Neural cell (in vitro differentiated cells): ENCODE measurements around the gene DCAF8. TPM values are rescaled to one million over a fixed set of nuclear protein-coding genes. Genes with fewer than 3 reads are reported as not detected.

Experiments
- H2AFZ ChIP-seq: fragments of 200-600, 300-800 bp; sonication (generic), shearing (Covaris generic); 2 replicates; pipeline ENCODE4 v1.6.0; 2014; ENCODE audit warnings: low read depth, mild to moderate bottlenecking, antibody characterized with exemption, low read length, moderate library complexity
- H3F3A ChIP-seq: fragments of 200-600 bp; shearing (Covaris generic); 2 replicates; pipeline ENCODE4 v1.6.1; 2016; ENCODE audit warnings: mild to moderate bottlenecking, moderate library complexity, mixed read lengths, antibody characterized with exemption, low read length; ENCODE audit not compliant: insufficient read depth, poor library complexity, severe bottlenecking
- H3K27ac ChIP-seq: fragments of 200-600, 300-800 bp; sonication (generic), shearing (Covaris generic); 2 replicates; pipeline ENCODE4 v1.5.1; 2014; ENCODE audit warnings: mild to moderate bottlenecking, low read length, moderate library complexity
- H3K27me3 ChIP-seq: fragments of 300-800, 200-600 bp; sonication (generic), shearing (Covaris generic); 2 replicates; pipeline ENCODE4 v1.6.0; 2014; ENCODE audit warnings: mild to moderate bottlenecking, low read depth, low read length, moderate library complexity; ENCODE audit not compliant: insufficient read depth
- H3K36me3 ChIP-seq: fragments of 300-800, 200-600 bp; sonication (generic), shearing (Covaris generic); 2 replicates; pipeline ENCODE4 v1.5.1; 2014; ENCODE audit warnings: mild to moderate bottlenecking, antibody characterized with exemption, low read length, moderate library complexity; ENCODE audit not compliant: insufficient read depth
- H3K4me2 ChIP-seq: fragments of 300-800, 200-600 bp; sonication (generic), shearing (Covaris generic); 2 replicates; pipeline ENCODE4 v1.6.0; 2014; ENCODE audit warnings: mild to moderate bottlenecking, low read length
- H3K4me3 ChIP-seq: fragments of 300-800, 200-600 bp; sonication (generic), shearing (Covaris generic); 2 replicates; pipeline ENCODE4 v1.5.1; 2014; ENCODE audit warnings: mild to moderate bottlenecking, low read length, moderate library complexity
- H3K79me2 ChIP-seq: fragments of 200-600 bp; shearing (Covaris generic); replicated peaks from 2 replicates; pipeline ENCODE4 v1.6.0; 2014; ENCODE audit warnings: mild to moderate bottlenecking, low read length, moderate library complexity; ENCODE audit not compliant: insufficient read depth
- H3K9ac ChIP-seq: fragments of 300-800, 200-600 bp; sonication (generic), shearing (Covaris generic); 2 replicates; pipeline ENCODE4 v1.6.1; 2016; ENCODE audit warnings: mild to moderate bottlenecking, low read length, mixed read lengths
- H3K9me2 ChIP-seq: fragments of 200-600 bp; shearing (Covaris generic); 2 replicates; pipeline ENCODE4 v1.6.1; 2016; ENCODE audit warnings: mild to moderate bottlenecking, low read length, mixed read lengths; ENCODE audit not compliant: insufficient read depth
- H3K9me3 ChIP-seq: fragments of 200-600, 300-800 bp; sonication (generic), shearing (Covaris generic); 2 replicates; pipeline ENCODE4 v1.6.1; 2016; ENCODE audit warnings: mild to moderate bottlenecking, mixed run types, low read length, moderate library complexity, mixed read lengths
- H4K20me1 ChIP-seq: fragments of 200-600 bp; shearing (Covaris generic); 2 replicates; pipeline ENCODE4 v1.6.1; 2016; ENCODE audit warnings: mild to moderate bottlenecking, mixed run types; ENCODE audit not compliant: insufficient read depth
- EP300 ChIP-seq: fragments of 450-650 bp; conservative IDR thresholded peaks from 2 replicates; pipeline ENCODE4 v1.6.1; 2014; ENCODE audit warnings: antibody characterized with exemption, mild to moderate bottlenecking, moderate library complexity; ENCODE audit not compliant: poor library complexity, severe bottlenecking
- EZH2 ChIP-seq: fragments of 200-600, 300-800 bp; shearing (Covaris generic), sonication (generic); IDR thresholded peaks from 2 replicates; pipeline ENCODE4 v1.6.1; 2014; ENCODE audit warnings: antibody characterized with exemption, low read length, borderline replicate concordance, mild to moderate bottlenecking; ENCODE audit not compliant: insufficient read depth, poor library complexity, severe bottlenecking
- MXI1 ChIP-seq: fragments of 450-650 bp; conservative IDR thresholded peaks from 2 replicates; pipeline ENCODE4 v1.6.1; 2014; ENCODE audit warnings: antibody characterized with exemption, mild to moderate bottlenecking; ENCODE audit not compliant: poor library complexity, severe bottlenecking
- POLR2AphosphoS5 ChIP-seq: IDR thresholded peaks from 2 replicates; pipeline ENCODE4 v1.6.1; 2012
- RAD21 ChIP-seq: fragments of 450-650 bp; conservative IDR thresholded peaks from 2 replicates; pipeline ENCODE4 v1.6.1; 2014; ENCODE audit warnings: antibody characterized with exemption, mild to moderate bottlenecking, moderate library complexity
- SMC3 ChIP-seq: fragments of 450-650 bp; conservative IDR thresholded peaks from 2 replicates; pipeline ENCODE4 v1.6.1; 2014; ENCODE audit warnings: antibody characterized with exemption, mild to moderate bottlenecking, moderate library complexity; ENCODE audit not compliant: poor library complexity
- TAF1 ChIP-seq: IDR thresholded peaks from 2 replicates; pipeline ENCODE4 v1.6.1; 2012; ENCODE audit warnings: low read depth
- polyA plus RNA-seq: library from polyadenylated mRNA; depleted of rRNA; stranded (reverse); fragments of >200 nt; gene quantifications from 2 replicates; pipeline ENCODE4 v1.2.3, GENCODE V29; 2014
- TF ChIP-seq, protein P1 (sequence below): IDR thresholded peaks from 2 replicates; pipeline ENCODE4 v1.6.1; 2012; ENCODE audit warnings: borderline replicate concordance
- TF ChIP-seq, protein P2 (sequence below): fragments of 450-650 bp; IDR thresholded peaks from 2 replicates; pipeline ENCODE4 v1.5.1; 2014; ENCODE audit warnings: antibody characterized with exemption, mild to moderate bottlenecking, moderate library complexity; ENCODE audit not compliant: poor library complexity, severe bottlenecking

DCAF8 gene
- polyA plus RNA-seq, 1 donor from 2014 or later: 153 TPM

DNA sequence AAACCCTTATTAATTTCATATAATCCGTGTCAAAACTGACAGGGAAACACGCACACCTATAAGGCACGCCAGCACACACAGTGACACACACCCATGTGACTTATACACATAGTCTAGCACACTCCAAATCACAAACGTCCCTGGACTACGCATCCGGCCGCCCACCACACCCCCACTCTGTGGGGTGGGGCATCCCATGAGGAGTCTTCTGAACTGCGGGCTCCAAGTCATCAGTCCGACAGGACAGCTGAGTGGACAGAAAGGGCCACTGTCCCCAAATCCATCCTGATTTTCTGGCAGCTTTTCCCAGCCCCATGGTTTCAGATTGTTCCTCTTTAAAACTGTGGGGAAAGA lies 56.3 kb downstream of the DCAF8 start:
- Histone ChIP-seq H3K27me3 (no peaks in the 10 kb centered on the region), H3K9me2 (no peaks in the 10 kb centered on the region), H3K9me3 (no peaks in the 10 kb centered on the region), H3K9ac (peak overlapping the region; percentile 96), H3F3A (peaks cover 5% of the 10 kb centered on the region), H3K27ac (peak overlapping the region; percentile 10), H3K4me2 (peak overlapping the region; percentile 76), H3K36me3 (no peaks in the 10 kb centered on the region), H3K79me2 (peaks cover 18% of the 10 kb centered on the region), H2AFZ (no peak overlapping the region), H3K4me3 (peak overlapping the region; percentile 99), H4K20me1 (no peaks in the 10 kb centered on the region)
- TF ChIP-seq RAD21: no peak
- TF ChIP-seq SMC3: no peak
- TF ChIP-seq EP300: no peak
- TF ChIP-seq MXI1: no peak
- TF ChIP-seq, protein P1, sequence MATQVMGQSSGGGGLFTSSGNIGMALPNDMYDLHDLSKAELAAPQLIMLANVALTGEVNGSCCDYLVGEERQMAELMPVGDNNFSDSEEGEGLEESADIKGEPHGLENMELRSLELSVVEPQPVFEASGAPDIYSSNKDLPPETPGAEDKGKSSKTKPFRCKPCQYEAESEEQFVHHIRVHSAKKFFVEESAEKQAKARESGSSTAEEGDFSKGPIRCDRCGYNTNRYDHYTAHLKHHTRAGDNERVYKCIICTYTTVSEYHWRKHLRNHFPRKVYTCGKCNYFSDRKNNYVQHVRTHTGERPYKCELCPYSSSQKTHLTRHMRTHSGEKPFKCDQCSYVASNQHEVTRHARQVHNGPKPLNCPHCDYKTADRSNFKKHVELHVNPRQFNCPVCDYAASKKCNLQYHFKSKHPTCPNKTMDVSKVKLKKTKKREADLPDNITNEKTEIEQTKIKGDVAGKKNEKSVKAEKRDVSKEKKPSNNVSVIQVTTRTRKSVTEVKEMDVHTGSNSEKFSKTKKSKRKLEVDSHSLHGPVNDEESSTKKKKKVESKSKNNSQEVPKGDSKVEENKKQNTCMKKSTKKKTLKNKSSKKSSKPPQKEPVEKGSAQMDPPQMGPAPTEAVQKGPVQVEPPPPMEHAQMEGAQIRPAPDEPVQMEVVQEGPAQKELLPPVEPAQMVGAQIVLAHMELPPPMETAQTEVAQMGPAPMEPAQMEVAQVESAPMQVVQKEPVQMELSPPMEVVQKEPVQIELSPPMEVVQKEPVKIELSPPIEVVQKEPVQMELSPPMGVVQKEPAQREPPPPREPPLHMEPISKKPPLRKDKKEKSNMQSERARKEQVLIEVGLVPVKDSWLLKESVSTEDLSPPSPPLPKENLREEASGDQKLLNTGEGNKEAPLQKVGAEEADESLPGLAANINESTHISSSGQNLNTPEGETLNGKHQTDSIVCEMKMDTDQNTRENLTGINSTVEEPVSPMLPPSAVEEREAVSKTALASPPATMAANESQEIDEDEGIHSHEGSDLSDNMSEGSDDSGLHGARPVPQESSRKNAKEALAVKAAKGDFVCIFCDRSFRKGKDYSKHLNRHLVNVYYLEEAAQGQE: no peak
- no peak for TF ChIP-seq POLR2AphosphoS5
- TF ChIP-seq TAF1: no peak
- TF ChIP-seq, protein P2, sequence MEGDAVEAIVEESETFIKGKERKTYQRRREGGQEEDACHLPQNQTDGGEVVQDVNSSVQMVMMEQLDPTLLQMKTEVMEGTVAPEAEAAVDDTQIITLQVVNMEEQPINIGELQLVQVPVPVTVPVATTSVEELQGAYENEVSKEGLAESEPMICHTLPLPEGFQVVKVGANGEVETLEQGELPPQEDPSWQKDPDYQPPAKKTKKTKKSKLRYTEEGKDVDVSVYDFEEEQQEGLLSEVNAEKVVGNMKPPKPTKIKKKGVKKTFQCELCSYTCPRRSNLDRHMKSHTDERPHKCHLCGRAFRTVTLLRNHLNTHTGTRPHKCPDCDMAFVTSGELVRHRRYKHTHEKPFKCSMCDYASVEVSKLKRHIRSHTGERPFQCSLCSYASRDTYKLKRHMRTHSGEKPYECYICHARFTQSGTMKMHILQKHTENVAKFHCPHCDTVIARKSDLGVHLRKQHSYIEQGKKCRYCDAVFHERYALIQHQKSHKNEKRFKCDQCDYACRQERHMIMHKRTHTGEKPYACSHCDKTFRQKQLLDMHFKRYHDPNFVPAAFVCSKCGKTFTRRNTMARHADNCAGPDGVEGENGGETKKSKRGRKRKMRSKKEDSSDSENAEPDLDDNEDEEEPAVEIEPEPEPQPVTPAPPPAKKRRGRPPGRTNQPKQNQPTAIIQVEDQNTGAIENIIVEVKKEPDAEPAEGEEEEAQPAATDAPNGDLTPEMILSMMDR: no peak
- TF ChIP-seq EZH2: no peak

DNA sequence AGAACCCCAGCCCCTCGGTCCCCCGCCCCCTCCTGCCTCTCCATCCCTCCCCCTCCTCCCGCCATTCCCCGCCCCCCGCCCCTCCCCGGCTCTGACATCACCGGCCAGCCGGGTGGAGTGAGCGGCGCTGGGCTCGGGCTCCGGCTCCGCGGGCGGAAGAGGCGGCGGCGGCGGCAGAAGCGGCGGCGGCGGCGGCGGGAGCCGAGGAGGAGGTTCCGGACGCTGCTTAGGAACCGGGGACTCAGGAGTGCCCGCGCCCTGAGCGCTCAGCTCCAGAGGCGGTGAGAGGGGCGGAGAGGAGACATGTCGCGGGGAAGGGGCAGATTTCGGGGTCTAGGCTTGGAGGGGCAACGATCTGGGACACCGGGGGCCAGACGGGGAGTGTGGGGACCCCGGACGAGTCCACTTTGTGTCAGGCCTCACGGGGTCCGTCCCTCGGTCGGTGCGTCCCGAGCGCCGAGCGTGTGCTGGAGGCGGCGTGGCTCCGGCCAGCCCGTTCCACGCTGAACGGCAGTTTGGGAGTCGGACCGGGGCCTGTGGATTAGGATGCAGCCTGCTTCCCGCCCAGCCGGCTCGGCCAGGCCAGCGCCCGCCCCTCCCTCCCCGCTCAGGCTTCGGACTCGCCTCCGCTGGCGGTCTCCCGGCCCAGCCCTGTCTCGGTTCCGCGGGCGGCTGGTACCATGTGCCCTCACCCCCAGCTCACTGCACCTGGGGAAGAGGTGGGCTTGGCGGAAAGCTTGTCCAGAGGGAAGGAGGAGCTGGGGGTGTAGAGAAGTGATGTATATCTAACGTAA lies 56.9 kb downstream of the DCAF8 start, which contains the start of gene PEA15:
Gene PEA15, plus strand, starts transcription at position 143 of the 794 bp plus-strand sequence. CDS start 6,161 bp downstream, outside the sequence.
- H3K9me2 ChIP-seq: no peaks in the 10 kb centered on the region
- peak within 1 kb of the TSS; percentile 65 for H2AFZ ChIP-seq
- H3K27ac ChIP-seq: peak within 1 kb of the TSS; percentile 68
- H3K4me2 ChIP-seq: peak within 1 kb of the TSS; percentile 76
- H3K27me3 ChIP-seq: no peaks in the 10 kb centered on the region
- H3K36me3 ChIP-seq: no peaks in the 10 kb centered on the region
- H3K79me2 ChIP-seq: peaks cover 13% of the 10 kb centered on the region
- peak within 1 kb of the TSS; percentile 96 for H3K9ac ChIP-seq
- peak within 1 kb of the TSS; percentile 99 for H3K4me3 ChIP-seq
- no peaks in the 10 kb centered on the region for H4K20me1 ChIP-seq
- H3F3A ChIP-seq: peaks cover 2% of the 10 kb centered on the region
- no peaks in the 10 kb centered on the region for H3K9me3 ChIP-seq
- TF ChIP-seq RAD21 (peak; percentile 27), MXI1 (peak; percentile 79), TAF1 (no peak), POLR2AphosphoS5 (peak; percentile 75), SMC3 (no peak)
